Erythroblast (primary cell): ENCODE measurements around the gene SLC4A1AP.

Source experiments
- DNase-seq, 2 experiments: peaks; one replicate each; lab custom pipeline; 2025; lab: John Stamatoyannopoulos, UW
- GATA1 ChIP-seq: IDR thresholded peaks from 2 replicates; pipeline ENCODE4 v1.6.1; 2011; ENCODE audit warnings: low read depth, mild to moderate bottlenecking, control low read depth, low read length, moderate library complexity
- POLR2A ChIP-seq: IDR thresholded peaks from 2 replicates; pipeline ENCODE4 v1.6.1; 2011; ENCODE audit warnings: mild to moderate bottlenecking, low read length

The SLC4A1AP gene

GRCh38 chr2:27703638-27704341 lies 40.1 kb downstream of the SLC4A1AP start:
- TF ChIP-seq POLR2A = no peak
- TF ChIP-seq GATA1 = no peak
- peak; percentile 81 to 91 for DNase-seq

GRCh38 chr2:27704342-27704876 lies 40.7 kb downstream of the SLC4A1AP start:
- DNase-seq = no peak
- no peak for TF ChIP-seq POLR2A
- no peak for TF ChIP-seq GATA1

GRCh38 chr2:27705851-27706622 lies 42.3 kb downstream of the SLC4A1AP start:
- TF ChIP-seq GATA1 = no peak
- no peak for TF ChIP-seq POLR2A

GRCh38 chr2:27707462-27708256 lies 44.0 kb downstream of the SLC4A1AP start:
- TF ChIP-seq GATA1 (no peak), POLR2A (no peak)
- DNase-seq = no peak

More at GRCh38 chr2:27705851-27706622, 42.3 kb downstream of the SLC4A1AP start:
- DNase-seq = peak in 1 of 2 experiments; percentile 25

- no peak for TF ChIP-seq GATA1
- TF ChIP-seq POLR2A = no peak
- DNase-seq = no peak
These were observed 44.6 kb downstream of the SLC4A1AP start for GRCh38 chr2:27708257-27708654.

- no peak for DNase-seq
- TF ChIP-seq GATA1 (no peak), POLR2A (no peak)
These were observed 45.0 kb downstream of the SLC4A1AP start for GRCh38 chr2:27708666-27709065.

- TF ChIP-seq GATA1 (no peak), POLR2A (no peak)
- DNase-seq = no peak
These were observed 45.6 kb downstream of the SLC4A1AP start for GRCh38 chr2:27709326-27709725.

GRCh38 chr2:27709960-27710575 lies 46.4 kb downstream of the SLC4A1AP start:
- TF ChIP-seq GATA1 (no peak), POLR2A (no peak)
- no peak for DNase-seq

GRCh38 chr2:27710640-27711430 lies 47.1 kb downstream of the SLC4A1AP start:
- DNase-seq = no peak

GRCh38 chr2:27711804-27712203 lies 48.1 kb downstream of the SLC4A1AP start:
- TF ChIP-seq GATA1 = no peak
- no peak for TF ChIP-seq POLR2A
- no peak for DNase-seq

More at GRCh38 chr2:27710640-27711430, 47.1 kb downstream of the SLC4A1AP start:
- no peak for TF ChIP-seq POLR2A
- no peak for TF ChIP-seq GATA1

GRCh38 chr2:27712522-27712921 lies 48.8 kb downstream of the SLC4A1AP start:
- TF ChIP-seq POLR2A (no peak), GATA1 (no peak)
- no peak for DNase-seq

GRCh38 chr2:27713201-27713600 lies 49.5 kb downstream of the SLC4A1AP start:
- no peak for DNase-seq
- TF ChIP-seq GATA1 (no peak), POLR2A (no peak)
